Peyer's patch (tissue), 4 donors: ENCODE data around the gene ATP9A. TPM values are rescaled to one million over a fixed set of nuclear protein-coding genes. Genes with fewer than 3 reads are reported as not detected.

Experiments used
- DNase-seq, 3 donors: peaks; one replicate each; pipeline ENCODE4 v3.0.0-alpha.2; 2017 to 2019
- H3K27ac ChIP-seq, 4 donors: fragments of 200-600 bp; sonication (generic); one replicate each; pipeline ENCODE4 v1.5.1; 2016 to 2019
- H3K27me3 ChIP-seq, 2 donors: fragments of 200-600 bp; sonication (generic); one replicate each; pipeline ENCODE4 v1.5.1; 2019
- H3K36me3 ChIP-seq, 3 donors: fragments of 200-600 bp; sonication (generic); one replicate each; pipeline ENCODE4 v1.5.1; 2016 to 2019
- H3K4me1 ChIP-seq, 4 donors: fragments of 200-600 bp; sonication (generic); one replicate each; pipeline ENCODE4 v1.5.1; 2016 to 2019
- H3K4me3 ChIP-seq, 4 donors: fragments of 200-600 bp; sonication (generic); 1 replicate in 3 of 4; 2 replicates in 1 of 4; pipeline ENCODE4 v1.5.1; 2016 to 2019; ENCODE audit warnings: mild to moderate bottlenecking in 1 of 4
- H3K9me3 ChIP-seq, 4 donors: fragments of 200-600 bp; sonication (generic); one replicate each; pipeline ENCODE4 v1.5.1; 2016 to 2019; ENCODE audit warnings: mild to moderate bottlenecking in 1 of 4
- CTCF ChIP-seq, 6 experiments: fragments of 450-650 bp in 4 of 6; fragments of 200-600 bp in 2 of 6; sonication (generic) in 1 of 6; IDR thresholded peaks; one replicate each; pipeline ENCODE4 v1.5.1; 2017 to 2019; ENCODE audit warnings: antibody characterized with exemption in 6 of 6, mild to moderate bottlenecking in 3 of 6, moderate library complexity in 1 of 6
- POLR2A ChIP-seq, 2 donors: fragments of 450-650 bp; IDR thresholded peaks; one replicate each; pipeline ENCODE4 v1.5.1; 2017; ENCODE audit warnings: antibody characterized with exemption in 2 of 2, mild to moderate bottlenecking in 2 of 2, moderate library complexity in 2 of 2
- total RNA-seq, 4 donors: library from RNA; depleted of rRNA; stranded (reverse); fragments of >200 nt; gene quantifications; one replicate each; pipeline ENCODE4 v1.1.0, GENCODE V29; 2016

ATP9A gene
- total RNA-seq, 4 donors from 2014 or later, result 27.2 to 73.1 (median 48.7) TPM

DNA sequence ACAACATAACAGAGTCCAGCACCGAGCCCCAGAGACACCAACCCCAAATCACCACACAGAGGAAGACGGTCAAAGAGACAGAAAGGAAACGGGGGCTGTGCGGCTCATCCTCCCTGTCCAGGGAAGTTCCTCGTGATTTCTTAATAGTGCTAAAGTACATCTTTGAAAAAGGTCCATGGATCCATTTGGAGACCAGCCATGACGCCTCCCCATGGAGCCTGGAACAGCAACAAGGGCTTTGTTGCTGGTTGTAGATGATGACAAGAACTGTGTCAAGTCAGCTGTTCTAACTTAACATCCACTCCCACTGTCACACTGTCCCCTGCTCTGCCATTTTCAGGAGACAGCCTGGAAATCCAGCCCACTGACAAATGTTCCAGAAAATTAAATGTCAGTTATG, 99.7 kb downstream of the ATP9A start:
- no peak for DNase-seq
- Histone ChIP-seq H3K27ac (no peak overlapping the region), H3K4me3 (no peak overlapping the region), H3K27me3 (no peaks in the 10 kb centered on the region), H3K4me1 (no peaks in the 10 kb centered on the region), H3K9me3 (no peaks in the 10 kb centered on the region), H3K36me3 (peaks cover 0 to 54% (median 0%) of the 10 kb centered on the region in 3 donors)
- no peak for TF ChIP-seq POLR2A (IDR thresholded peaks at IDR 0.05)
- TF ChIP-seq CTCF (IDR thresholded peaks at IDR 0.05), result no peak

GRCh38 chr20:51667491-51667890, 100.7 kb downstream of the ATP9A start:
- no peak overlapping the region for H3K27ac ChIP-seq
- DNase-seq, result no peak
- no peak for TF ChIP-seq POLR2A (IDR thresholded peaks at IDR 0.05)
- TF ChIP-seq CTCF (IDR thresholded peaks at IDR 0.05), result no peak
- no peaks in the 10 kb centered on the region for H3K27me3 ChIP-seq
- H3K36me3 ChIP-seq, result peaks cover 0 to 51% (median 0%) of the 10 kb centered on the region in 3 donors
- H3K4me1 ChIP-seq, result no peaks in the 10 kb centered on the region
- H3K9me3 ChIP-seq, result no peaks in the 10 kb centered on the region
- no peak overlapping the region for H3K4me3 ChIP-seq

- no peak overlapping the region for H3K27ac ChIP-seq
- H3K27me3 ChIP-seq, result no peaks in the 10 kb centered on the region
- no peaks in the 10 kb centered on the region for H3K4me1 ChIP-seq
- H3K4me3 ChIP-seq, result no peak overlapping the region
- DNase-seq, result no peak
- TF ChIP-seq POLR2A (IDR thresholded peaks at IDR 0.05) (no peak), CTCF (IDR thresholded peaks at IDR 0.05) (no peak)
- peaks cover 0 to 50% (median 0%) of the 10 kb centered on the region in 3 donors for H3K36me3 ChIP-seq
- H3K9me3 ChIP-seq, result no peaks in the 10 kb centered on the region
These were observed 101.2 kb downstream of the ATP9A start for GRCh38 chr20:51667002-51667408.

- no peak overlapping the region for H3K4me3 ChIP-seq
- no peaks in the 10 kb centered on the region for H3K4me1 ChIP-seq
- TF ChIP-seq POLR2A (IDR thresholded peaks at IDR 0.05) (no peak), CTCF (IDR thresholded peaks at IDR 0.05) (no peak)
- peaks cover 0 to 44% (median 0%) of the 10 kb centered on the region in 3 donors for H3K36me3 ChIP-seq
- no peak overlapping the region for H3K27ac ChIP-seq
- H3K27me3 ChIP-seq, result no peaks in the 10 kb centered on the region
- H3K9me3 ChIP-seq, result no peaks in the 10 kb centered on the region
- DNase-seq, result no peak
These were observed 102.1 kb downstream of the ATP9A start for GRCh38 chr20:51666126-51666525.

- DNase-seq, result no peak
- H3K4me3 ChIP-seq, result no peak overlapping the region
- no peak overlapping the region for H3K27ac ChIP-seq
- H3K9me3 ChIP-seq, result no peaks in the 10 kb centered on the region
- no peaks in the 10 kb centered on the region for H3K27me3 ChIP-seq
- TF ChIP-seq CTCF (IDR thresholded peaks at IDR 0.05) (no peak), POLR2A (IDR thresholded peaks at IDR 0.05) (no peak)
- H3K36me3 ChIP-seq, result peaks cover 0 to 44% (median 0%) of the 10 kb centered on the region in 3 donors
- no peaks in the 10 kb centered on the region for H3K4me1 ChIP-seq
These were observed 102.6 kb downstream of the ATP9A start for GRCh38 chr20:51665543-51666118.
